Tibial nerve (tissue), 4 donors: ENCODE measurements around the gene TP53I11. TPM values are rescaled to one million over a fixed set of nuclear protein-coding genes. Genes with fewer than 3 reads are reported as not detected.

Source experiments
- DNase-seq, 2 donors: peaks; one replicate each; pipeline ENCODE4 v3.0.0-alpha.2; 2019; ENCODE audit warnings: low spot score in 2 of 2
- H3K27ac ChIP-seq, 4 donors: fragments of 200-600 bp; sonication (generic) in 3 of 4; one replicate each; pipeline ENCODE4 v1.5.1; 2017 to 2019; ENCODE audit warnings: mild to moderate bottlenecking in 1 of 4
- H3K27me3 ChIP-seq, 2 donors: fragments of 200-600 bp; sonication (generic) in 1 of 2; one replicate each; pipeline versions ENCODE4 v1.5.1 to v1.6.0; 2017 to 2019
- H3K36me3 ChIP-seq, 3 donors: fragments of 200-600 bp; sonication (generic); one replicate each; pipeline ENCODE4 v1.5.1; 2018 to 2019
- H3K4me1 ChIP-seq, 4 donors: fragments of 200-600 bp; sonication (generic) in 3 of 4; one replicate each; pipeline ENCODE4 v1.5.1; 2017 to 2019
- H3K4me3 ChIP-seq, 4 donors: fragments of 200-600 bp; sonication (generic) in 3 of 4; one replicate each; pipeline ENCODE4 v1.5.1; 2017 to 2019; ENCODE audit warnings: mild to moderate bottlenecking in 1 of 4, moderate library complexity in 1 of 4
- H3K9me3 ChIP-seq, 4 donors: fragments of 200-600 bp; sonication (generic) in 3 of 4; one replicate each; pipeline ENCODE4 v1.5.1; 2017 to 2019
- CTCF ChIP-seq, 5 experiments: fragments of 200-600 bp in 3 of 5; fragments of 450-650 bp in 2 of 5; sonication (generic) in 3 of 5; IDR thresholded peaks; one replicate each; pipeline ENCODE4 v1.5.1; 2016 to 2019; ENCODE audit warnings: antibody characterized with exemption in 5 of 5, mild to moderate bottlenecking in 3 of 5, moderate library complexity in 2 of 5
- EP300 ChIP-seq, 2 donors: sonication (generic); formaldehyde crosslinking; IDR thresholded peaks; one replicate each; pipeline ENCODE4 v1.6.1; 2017; ENCODE audit warnings: antibody characterized with exemption in 2 of 2, mild to moderate bottlenecking in 1 of 2
- POLR2A ChIP-seq, 2 donors: fragments of 450-650 bp; IDR thresholded peaks; one replicate each; pipeline ENCODE4 v1.6.1; 2017; ENCODE audit warnings: antibody characterized with exemption in 2 of 2, mild to moderate bottlenecking in 2 of 2, moderate library complexity in 2 of 2
- WGBS, 2 donors: methylation state at CpG; one replicate each; pipeline ENCODE4 v1.1.5; 2018; 5-methylcytosine and 5-hydroxymethylcytosine counted together
- total RNA-seq, 4 donors: library from RNA; depleted of rRNA; stranded (reverse); fragments of >200 nt; gene quantifications; one replicate each; pipeline ENCODE4 v1.1.0, GENCODE V29; 2016

TP53I11 gene
- total RNA-seq, 4 donors from 2014 or later = 50.7 to 133 (median 60.6) TPM

DNA sequence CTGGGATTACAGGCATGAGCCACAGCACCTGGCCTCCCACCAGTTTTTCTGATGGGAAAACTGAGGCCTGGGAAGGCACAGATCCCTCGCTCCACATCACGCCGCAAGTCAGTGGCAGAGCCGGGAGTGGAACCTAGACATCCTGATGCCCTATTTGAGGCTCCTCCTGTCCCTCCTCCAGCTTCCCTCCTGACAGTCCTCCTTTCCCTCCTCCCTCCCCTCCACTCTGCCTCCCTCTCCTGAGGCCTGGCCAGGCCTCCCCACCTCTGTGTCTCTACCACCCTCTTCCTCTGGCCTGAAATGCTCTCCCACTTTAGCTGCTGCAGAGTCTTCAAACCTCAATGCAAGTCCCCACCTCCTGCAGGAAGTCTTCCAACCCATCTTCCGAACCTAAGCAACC, 13.3 kb upstream of the TP53I11 start:
- Histone ChIP-seq H3K4me3 (no peak overlapping the region), H3K36me3 (no peaks in the 10 kb centered on the region), H3K4me1 (no peaks in the 10 kb centered on the region), H3K27ac (no peak overlapping the region), H3K27me3 (no peaks in the 10 kb centered on the region), H3K9me3 (no peaks in the 10 kb centered on the region)
- no peak for DNase-seq
- TF ChIP-seq EP300 (IDR thresholded peaks at IDR 0.05) = no peak
- TF ChIP-seq POLR2A (IDR thresholded peaks at IDR 0.05) = no peak
- TF ChIP-seq CTCF (IDR thresholded peaks at IDR 0.05) = no peak
- WGBS, 2 donors = 83 to 97% methylated on average over 5 of the region's 5 CpGs

DNA sequence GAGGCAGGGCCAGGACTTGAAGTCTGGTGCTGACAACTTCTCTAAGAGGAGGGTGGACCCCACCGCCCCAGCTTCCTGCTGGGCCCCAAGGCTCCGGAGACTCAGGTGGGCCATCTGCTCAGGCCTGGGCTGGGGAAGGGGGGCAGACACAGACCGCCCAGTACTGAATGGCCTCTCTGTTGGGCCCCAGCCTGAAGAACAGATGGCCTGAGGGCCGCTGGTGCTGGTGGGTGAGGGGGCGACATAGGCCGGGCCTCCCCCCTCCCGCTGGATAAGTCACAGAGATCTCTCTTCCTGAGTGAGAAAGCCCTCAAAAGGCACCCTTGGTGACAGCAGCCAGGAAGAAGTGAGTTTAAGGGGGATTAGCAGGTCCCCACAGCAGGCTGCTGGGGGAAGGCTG, 12.5 kb upstream of the TP53I11 start:
- TF ChIP-seq EP300 (IDR thresholded peaks at IDR 0.05) = no peak
- no peak for TF ChIP-seq CTCF (IDR thresholded peaks at IDR 0.05)
- no peak for TF ChIP-seq POLR2A (IDR thresholded peaks at IDR 0.05)
- WGBS, 2 donors = 78 to 100% methylated on average over 3 to 7 of the region's 7 CpGs
- Histone ChIP-seq H3K4me3 (no peak overlapping the region), H3K4me1 (no peaks in the 10 kb centered on the region), H3K36me3 (no peaks in the 10 kb centered on the region), H3K27ac (no peak overlapping the region), H3K27me3 (no peaks in the 10 kb centered on the region), H3K9me3 (no peaks in the 10 kb centered on the region)
- DNase-seq = no peak

DNA sequence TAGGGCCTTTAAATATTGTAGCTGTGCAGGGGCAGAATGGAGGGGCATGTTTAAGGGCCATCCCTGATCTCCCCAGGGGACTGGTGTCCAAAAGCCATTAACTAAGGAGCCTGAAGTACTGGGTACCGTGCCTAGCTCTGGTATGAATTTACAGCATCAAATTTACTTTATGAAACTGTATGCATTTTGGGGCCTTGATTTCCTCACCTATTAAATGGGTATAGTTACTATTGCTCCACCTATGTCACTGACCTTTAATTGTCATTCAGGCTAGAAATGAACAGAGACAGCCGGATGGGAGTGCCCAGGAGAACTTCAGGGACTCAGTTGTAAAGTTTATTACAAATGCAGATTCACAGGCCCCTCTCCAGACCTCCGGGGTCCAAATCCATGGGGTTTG, 11.8 kb upstream of the TP53I11 start:
- H3K4me1 ChIP-seq = peaks cover 0 to under 1% (median 0%) of the 10 kb centered on the region in 4 donors
- no peaks in the 10 kb centered on the region for H3K9me3 ChIP-seq
- no peak overlapping the region for H3K4me3 ChIP-seq
- no peak for DNase-seq
- no peaks in the 10 kb centered on the region for H3K27me3 ChIP-seq
- TF ChIP-seq CTCF (IDR thresholded peaks at IDR 0.05) = no peak
- no peak for TF ChIP-seq POLR2A (IDR thresholded peaks at IDR 0.05)
- no peak for TF ChIP-seq EP300 (IDR thresholded peaks at IDR 0.05)
- WGBS, 2 donors = 72% methylated on average over 3 of the region's 3 CpGs
- no peaks in the 10 kb centered on the region for H3K36me3 ChIP-seq
- H3K27ac ChIP-seq = no peak overlapping the region

GRCh38 chr11:44960200-44960845, 9.6 kb upstream of the TP53I11 start:
- Histone ChIP-seq H3K9me3 (no peaks in the 10 kb centered on the region), H3K27me3 (peaks cover 0 to 18% of the 10 kb centered on the region in 2 donors), H3K27ac (no peak overlapping the region), H3K4me1 (peaks cover 0 to 19% (median 5%) of the 10 kb centered on the region in 4 donors), H3K4me3 (no peak overlapping the region), H3K36me3 (no peaks in the 10 kb centered on the region)
- 36 to 40% methylated on average over 7 of the region's 7 CpGs for WGBS, 2 donors
- no peak for DNase-seq
- TF ChIP-seq POLR2A (IDR thresholded peaks at IDR 0.05) (no peak), CTCF (IDR thresholded peaks at IDR 0.05) (no peak), EP300 (IDR thresholded peaks at IDR 0.05) (no peak)

DNA sequence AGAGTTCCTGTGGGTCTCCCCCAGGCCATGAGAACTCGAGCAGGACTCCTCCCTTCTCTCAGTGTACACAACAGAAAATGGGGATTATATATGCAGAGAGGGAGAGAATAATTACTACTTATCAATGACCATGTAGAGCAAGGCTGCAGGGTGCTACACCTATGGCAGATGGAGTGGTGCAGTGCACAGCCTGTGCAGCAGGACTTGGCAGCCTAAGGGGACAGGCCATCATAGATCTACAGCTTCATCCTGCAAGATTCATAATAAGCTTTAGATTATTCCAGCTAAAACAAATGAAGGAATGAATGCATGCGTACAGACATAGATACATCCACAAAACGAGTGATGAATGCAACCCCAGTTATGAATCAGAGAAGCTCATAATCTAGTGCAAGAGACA, 8.4 kb upstream of the TP53I11 start:
- no peak overlapping the region for H3K4me3 ChIP-seq
- H3K36me3 ChIP-seq = no peaks in the 10 kb centered on the region
- DNase-seq = no peak
- TF ChIP-seq EP300 (IDR thresholded peaks at IDR 0.05) = no peak
- TF ChIP-seq POLR2A (IDR thresholded peaks at IDR 0.05) = no peak
- no peaks in the 10 kb centered on the region for H3K9me3 ChIP-seq
- H3K27ac ChIP-seq = no peak overlapping the region
- H3K27me3 ChIP-seq = peaks cover 0 to 18% of the 10 kb centered on the region in 2 donors
- H3K4me1 ChIP-seq = peaks cover 0 to 32% (median 7%) of the 10 kb centered on the region in 4 donors
- 86 to 92% methylated on average over 3 of the region's 3 CpGs for WGBS, 2 donors
